Measurements from ENCODE around the gene SERPING1.

- TF ChIP-seq ELF1 (CRISPR knock-in tag; IDR thresholded peaks at IDR 0.05) (peak; percentile 20; the same call in 1 of the 2 replicates), CREB3 (CRISPR knock-in tag; IDR thresholded peaks at IDR 0.05) (no peak)
Measured at GRCh38 chr11:57644748-57645688, 47.5 kb downstream of the SERPING1 start.
